Skeletal muscle satellite cell (primary cell): ENCODE data around the gene ZBTB38.

Source experiments
- H3K27me3 ChIP-seq: 2 replicates; pipeline ENCODE4 v1.7.0; 2013; ENCODE audit warnings: low read length; ENCODE audit not compliant: control insufficient read depth, insufficient read depth
- H3K36me3 ChIP-seq: 2 replicates; pipeline ENCODE4 v1.7.0; 2013; ENCODE audit warnings: mild to moderate bottlenecking, control low read depth, low read length; ENCODE audit not compliant: insufficient read depth
- H3K4me1 ChIP-seq: 2 replicates; pipeline ENCODE4 v1.7.0; 2013; ENCODE audit warnings: low read length; ENCODE audit not compliant: control insufficient read depth, insufficient read depth
- H3K4me2 ChIP-seq: 2 replicates; pipeline ENCODE4 v1.7.0; 2013; ENCODE audit warnings: mild to moderate bottlenecking, low read length
- H3K4me3 ChIP-seq: 2 replicates; pipeline ENCODE4 v1.7.0; 2013; ENCODE audit warnings: low read length
- H3K9ac ChIP-seq: 2 replicates; pipeline ENCODE4 v1.7.0; 2013; ENCODE audit warnings: mild to moderate bottlenecking, low read depth, low read length, moderate library complexity
- H3K9me3 ChIP-seq: replicated peaks from 2 replicates; pipeline ENCODE4 v1.7.0; 2013; ENCODE audit warnings: mild to moderate bottlenecking, control low read depth, low read length

ZBTB38 gene

GRCh38 chr3:141412087-141412935 lies 44.0 kb downstream of the ZBTB38 start:
- Histone ChIP-seq H3K9me3 (no peaks in the 10 kb centered on the region), H3K27me3 (no peaks in the 10 kb centered on the region), H3K4me2 (peak overlapping the region; percentile 76), H3K4me1 (peaks cover 70% of the 10 kb centered on the region), H3K9ac (peak overlapping the region; percentile 87), H3K4me3 (peak overlapping the region; percentile 46), H3K36me3 (peaks cover 66% of the 10 kb centered on the region)

GRCh38 chr3:141412936-141413354 lies 44.6 kb downstream of the ZBTB38 start:
- Histone ChIP-seq H3K9ac (peak overlapping the region; percentile 87), H3K36me3 (peaks cover 62% of the 10 kb centered on the region), H3K9me3 (no peaks in the 10 kb centered on the region), H3K4me1 (peaks cover 64% of the 10 kb centered on the region), H3K27me3 (no peaks in the 10 kb centered on the region), H3K4me2 (peak overlapping the region; percentile 76), H3K4me3 (peak overlapping the region; percentile 46)

GRCh38 chr3:141413391-141413790 lies 45.1 kb downstream of the ZBTB38 start:
- Histone ChIP-seq H3K4me3 (peak overlapping the region; percentile 46), H3K4me2 (peak overlapping the region; percentile 76), H3K9me3 (no peaks in the 10 kb centered on the region), H3K36me3 (peaks cover 65% of the 10 kb centered on the region), H3K9ac (peak overlapping the region; percentile 87), H3K27me3 (no peaks in the 10 kb centered on the region), H3K4me1 (peaks cover 61% of the 10 kb centered on the region)

- no peak overlapping the region for H3K9ac ChIP-seq
- no peaks in the 10 kb centered on the region for H3K27me3 ChIP-seq
- no peak overlapping the region for H3K4me3 ChIP-seq
- H3K4me2 ChIP-seq: no peak overlapping the region
- H3K4me1 ChIP-seq: peaks cover 57% of the 10 kb centered on the region
- no peaks in the 10 kb centered on the region for H3K9me3 ChIP-seq
- H3K36me3 ChIP-seq: peaks cover 67% of the 10 kb centered on the region
Observed at GRCh38 chr3:141413801-141414689, 45.7 kb downstream of the ZBTB38 start.

- H3K4me1 ChIP-seq: peaks cover 48% of the 10 kb centered on the region
Observed at GRCh38 chr3:141414800-141415462, 46.6 kb downstream of the ZBTB38 start.

GRCh38 chr3:141415953-141416352 lies 47.6 kb downstream of the ZBTB38 start:
- no peak overlapping the region for H3K4me2 ChIP-seq
- peaks cover 70% of the 10 kb centered on the region for H3K36me3 ChIP-seq
- H3K4me3 ChIP-seq: no peak overlapping the region
- H3K27me3 ChIP-seq: no peaks in the 10 kb centered on the region
- H3K4me1 ChIP-seq: peaks cover 39% of the 10 kb centered on the region
- no peak overlapping the region for H3K9ac ChIP-seq
- no peaks in the 10 kb centered on the region for H3K9me3 ChIP-seq

More at GRCh38 chr3:141414800-141415462, 46.6 kb downstream of the ZBTB38 start:
- Histone ChIP-seq H3K9ac (no peak overlapping the region), H3K4me3 (no peak overlapping the region), H3K27me3 (no peaks in the 10 kb centered on the region), H3K4me2 (no peak overlapping the region), H3K9me3 (no peaks in the 10 kb centered on the region), H3K36me3 (peaks cover 69% of the 10 kb centered on the region)
